GM08714 (cell line): ENCODE results near the gene LANCL2.

Experiments
- H3K4me3 ChIP-seq: fragments of 200-500 bp; sonication (Bioruptor generic); 2 replicates; pipeline ENCODE4 v1.5.1; 2014; ENCODE audit warnings: mild to moderate bottlenecking, low read length, inconsistent platforms
- ZNF274 ChIP-seq: IDR thresholded peaks from 2 replicates; pipeline ENCODE4 v1.6.1; 2012; ENCODE audit warnings: mild to moderate bottlenecking, low read depth, low read length

The LANCL2 gene

GRCh38 chr7:55472928-55473725 lies 108.0 kb downstream of the LANCL2 start:
- no peak for TF ChIP-seq ZNF274
- H3K4me3 ChIP-seq: no peak overlapping the region

GRCh38 chr7:55473932-55474331 lies 108.8 kb downstream of the LANCL2 start:
- no peak overlapping the region for H3K4me3 ChIP-seq
- no peak for TF ChIP-seq ZNF274

GRCh38 chr7:55474944-55475854 lies 110.1 kb downstream of the LANCL2 start:
- H3K4me3 ChIP-seq: no peak overlapping the region
- TF ChIP-seq ZNF274: no peak

GRCh38 chr7:55475855-55476803 lies 111.0 kb downstream of the LANCL2 start:
- no peak overlapping the region for H3K4me3 ChIP-seq
- TF ChIP-seq ZNF274: no peak

- no peak for TF ChIP-seq ZNF274
- no peak overlapping the region for H3K4me3 ChIP-seq
Observed at GRCh38 chr7:55476852-55477780, 112.0 kb downstream of the LANCL2 start.

GRCh38 chr7:55477781-55478374 lies 112.7 kb downstream of the LANCL2 start:
- H3K4me3 ChIP-seq: no peak overlapping the region
- TF ChIP-seq ZNF274: no peak

- H3K4me3 ChIP-seq: no peak overlapping the region
- TF ChIP-seq ZNF274: no peak
Observed at GRCh38 chr7:55478700-55479099, 113.6 kb downstream of the LANCL2 start.

- no peak for TF ChIP-seq ZNF274
- no peak overlapping the region for H3K4me3 ChIP-seq
Observed at GRCh38 chr7:55481155-55481554, 116.0 kb downstream of the LANCL2 start.

- H3K4me3 ChIP-seq: no peak overlapping the region
- TF ChIP-seq ZNF274: no peak
Observed at GRCh38 chr7:55483046-55483445, 117.9 kb downstream of the LANCL2 start.
